ENCODE results near the gene ARL14EP. TPM values are rescaled to one million over a fixed set of nuclear protein-coding genes. Genes with fewer than 3 reads are reported as not detected.

ARL14EP gene
- polyA plus RNA-seq, 1 donor (not counting 4 experiments of a cell fraction or from before 2014, with no cell fraction given): 32.6 TPM

DNA sequence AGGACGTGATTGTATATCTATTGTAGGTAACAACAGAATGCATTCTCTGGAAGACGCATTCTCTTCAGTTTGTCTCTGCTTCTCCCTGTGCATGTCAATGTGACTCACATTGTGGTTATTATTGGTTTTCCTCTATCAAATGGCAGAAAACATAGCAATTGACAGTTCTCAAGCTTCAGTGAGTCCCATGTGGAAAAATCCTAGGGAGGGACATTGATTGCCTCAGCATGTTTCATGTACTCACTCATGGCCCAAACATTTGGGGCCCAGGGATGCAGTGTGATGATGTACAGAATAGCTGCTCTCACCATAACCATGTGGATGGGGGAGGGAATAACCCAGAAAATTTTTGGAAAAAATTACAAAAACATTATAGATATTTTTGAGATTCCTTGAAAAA is 9.3 kb upstream of the ARL14EP start:
- H4K20me1 ChIP-seq (ENCODE audit: control insufficient read depth, extremely low read depth, insufficient read depth, low read length): no peaks in the 10 kb centered on the region
- no peaks in the 10 kb centered on the region for H3K36me3 ChIP-seq (ENCODE audit: control insufficient read depth in 2 of 2, extremely low read depth in 1 of 2, insufficient read depth in 2 of 2, low read length in 2 of 2)
- H3K9me3 ChIP-seq (ENCODE audit: control insufficient read depth, low read depth, low read length): no peaks in the 10 kb centered on the region
- no peak for DNase-seq (ENCODE audit: low read depth, low spot score)
- H3K4me2 ChIP-seq (ENCODE audit: control insufficient read depth, extremely low read depth, insufficient read depth, low read depth, low read length): no peak overlapping the region
- FAIRE-seq: no peak
- TF ChIP-seq, protein P1, sequence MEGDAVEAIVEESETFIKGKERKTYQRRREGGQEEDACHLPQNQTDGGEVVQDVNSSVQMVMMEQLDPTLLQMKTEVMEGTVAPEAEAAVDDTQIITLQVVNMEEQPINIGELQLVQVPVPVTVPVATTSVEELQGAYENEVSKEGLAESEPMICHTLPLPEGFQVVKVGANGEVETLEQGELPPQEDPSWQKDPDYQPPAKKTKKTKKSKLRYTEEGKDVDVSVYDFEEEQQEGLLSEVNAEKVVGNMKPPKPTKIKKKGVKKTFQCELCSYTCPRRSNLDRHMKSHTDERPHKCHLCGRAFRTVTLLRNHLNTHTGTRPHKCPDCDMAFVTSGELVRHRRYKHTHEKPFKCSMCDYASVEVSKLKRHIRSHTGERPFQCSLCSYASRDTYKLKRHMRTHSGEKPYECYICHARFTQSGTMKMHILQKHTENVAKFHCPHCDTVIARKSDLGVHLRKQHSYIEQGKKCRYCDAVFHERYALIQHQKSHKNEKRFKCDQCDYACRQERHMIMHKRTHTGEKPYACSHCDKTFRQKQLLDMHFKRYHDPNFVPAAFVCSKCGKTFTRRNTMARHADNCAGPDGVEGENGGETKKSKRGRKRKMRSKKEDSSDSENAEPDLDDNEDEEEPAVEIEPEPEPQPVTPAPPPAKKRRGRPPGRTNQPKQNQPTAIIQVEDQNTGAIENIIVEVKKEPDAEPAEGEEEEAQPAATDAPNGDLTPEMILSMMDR (optimal IDR thresholded peaks at IDR 0.05 in 1 of 3, IDR thresholded peaks at IDR 0.05 in 1 of 3, conservative IDR thresholded peaks at IDR 0.05 in 1 of 3; ENCODE audit: extremely low read depth in 1 of 3, insufficient read depth in 2 of 3, low read length in 3 of 3): no peak
- TF ChIP-seq EZH2 (IDR thresholded peaks at IDR 0.05; ENCODE audit: low read length): no peak
- H3K9me1 ChIP-seq (ENCODE audit: control insufficient read depth, extremely low read depth, insufficient read depth, low read length): no peaks in the 10 kb centered on the region
- H2AFZ ChIP-seq (ENCODE audit: control insufficient read depth, low read length): no peak overlapping the region
- no peak overlapping the region for H3K4me3 ChIP-seq (ENCODE audit: control insufficient read depth in 2 of 3, extremely low read depth in 1 of 3, insufficient read depth in 2 of 3, low read depth in 1 of 3, low read length in 3 of 3)
- no peak overlapping the region for H3K27ac ChIP-seq (ENCODE audit: control insufficient read depth, insufficient read depth, low read length)
- dilution Hi-C loops (cut with MboI; ENCODE audit: extremely low pct_ligation_motif_present, low sequenced_read_pairs): no loop called here
- H3K27me3 ChIP-seq (ENCODE audit: control insufficient read depth, extremely low read depth, insufficient read depth, low read length): no peaks in the 10 kb centered on the region
- H3K9ac ChIP-seq (ENCODE audit: control insufficient read depth, extremely low read depth, insufficient read depth, low read length): no peak overlapping the region
- no peaks in the 10 kb centered on the region for H3K4me1 ChIP-seq (ENCODE audit: control insufficient read depth, extremely low read depth, insufficient read depth, low read length)
- no peaks in the 10 kb centered on the region for H3K79me2 ChIP-seq (ENCODE audit: control insufficient read depth, insufficient read depth, low read length)

DNA sequence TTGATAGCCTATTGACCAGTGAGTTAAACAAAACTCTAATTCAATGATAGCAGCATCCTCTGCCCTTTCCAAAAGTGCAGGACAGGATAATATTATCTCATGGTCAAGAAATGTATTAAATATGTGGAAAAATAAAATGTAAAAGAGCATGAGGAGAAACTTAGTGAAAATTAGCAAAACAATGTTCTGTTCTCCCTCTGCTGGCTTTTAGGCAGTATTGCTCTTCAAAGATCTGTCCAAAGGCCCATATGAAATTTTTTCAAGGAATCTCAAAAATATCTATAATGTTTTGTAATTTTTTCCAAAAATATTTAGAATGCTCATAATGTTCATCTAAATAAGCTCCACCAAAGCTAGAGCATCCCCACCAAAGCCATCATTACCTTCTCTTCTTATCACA is 8.3 kb upstream of the ARL14EP start:
- H3K9me3 ChIP-seq (ENCODE audit: control insufficient read depth, low read depth, low read length): no peaks in the 10 kb centered on the region
- no peaks in the 10 kb centered on the region for H3K9me1 ChIP-seq (ENCODE audit: control insufficient read depth, extremely low read depth, insufficient read depth, low read length)
- dilution Hi-C loops (cut with MboI; ENCODE audit: extremely low pct_ligation_motif_present, low sequenced_read_pairs): no loop called here
- H3K4me3 ChIP-seq (ENCODE audit: control insufficient read depth in 2 of 3, extremely low read depth in 1 of 3, insufficient read depth in 2 of 3, low read depth in 1 of 3, low read length in 3 of 3): no peak overlapping the region
- TF ChIP-seq, protein P1 (optimal IDR thresholded peaks at IDR 0.05 in 1 of 3, IDR thresholded peaks at IDR 0.05 in 1 of 3, conservative IDR thresholded peaks at IDR 0.05 in 1 of 3; ENCODE audit: extremely low read depth in 1 of 3, insufficient read depth in 2 of 3, low read length in 3 of 3): peak in 2 of 3 experiments; percentile 31 to 45
- no peak for TF ChIP-seq EZH2 (IDR thresholded peaks at IDR 0.05; ENCODE audit: low read length)
- H4K20me1 ChIP-seq (ENCODE audit: control insufficient read depth, extremely low read depth, insufficient read depth, low read length): no peaks in the 10 kb centered on the region
- DNase-seq (ENCODE audit: low read depth, low spot score) (no peak), FAIRE-seq (no peak)
- no peaks in the 10 kb centered on the region for H3K36me3 ChIP-seq (ENCODE audit: control insufficient read depth in 2 of 2, extremely low read depth in 1 of 2, insufficient read depth in 2 of 2, low read length in 2 of 2)
- H3K79me2 ChIP-seq (ENCODE audit: control insufficient read depth, insufficient read depth, low read length): no peaks in the 10 kb centered on the region
- H3K4me2 ChIP-seq (ENCODE audit: control insufficient read depth, extremely low read depth, insufficient read depth, low read depth, low read length): no peak overlapping the region
- no peak overlapping the region for H3K27ac ChIP-seq (ENCODE audit: control insufficient read depth, insufficient read depth, low read length)
- H3K9ac ChIP-seq (ENCODE audit: control insufficient read depth, extremely low read depth, insufficient read depth, low read length): no peak overlapping the region
- no peaks in the 10 kb centered on the region for H3K4me1 ChIP-seq (ENCODE audit: control insufficient read depth, extremely low read depth, insufficient read depth, low read length)
- H2AFZ ChIP-seq (ENCODE audit: control insufficient read depth, low read length): no peak overlapping the region
- H3K27me3 ChIP-seq (ENCODE audit: control insufficient read depth, extremely low read depth, insufficient read depth, low read length): no peaks in the 10 kb centered on the region

Measured in keratinocyte (primary cell).